Suprapubic skin (tissue), 2 donors: ENCODE measurements around the gene ADCY5.

Source experiments
- EP300 ChIP-seq: sonication (generic); formaldehyde crosslinking; IDR thresholded peaks from one replicate; pipeline ENCODE4 v1.6.1; 2017; ENCODE audit warnings: antibody characterized with exemption
- POLR2A ChIP-seq, 2 donors: fragments of 450-650 bp; IDR thresholded peaks; one replicate each; pipeline ENCODE4 v1.6.1; 2017; ENCODE audit warnings: antibody characterized with exemption in 2 of 2, mild to moderate bottlenecking in 2 of 2, moderate library complexity in 2 of 2

DNA sequence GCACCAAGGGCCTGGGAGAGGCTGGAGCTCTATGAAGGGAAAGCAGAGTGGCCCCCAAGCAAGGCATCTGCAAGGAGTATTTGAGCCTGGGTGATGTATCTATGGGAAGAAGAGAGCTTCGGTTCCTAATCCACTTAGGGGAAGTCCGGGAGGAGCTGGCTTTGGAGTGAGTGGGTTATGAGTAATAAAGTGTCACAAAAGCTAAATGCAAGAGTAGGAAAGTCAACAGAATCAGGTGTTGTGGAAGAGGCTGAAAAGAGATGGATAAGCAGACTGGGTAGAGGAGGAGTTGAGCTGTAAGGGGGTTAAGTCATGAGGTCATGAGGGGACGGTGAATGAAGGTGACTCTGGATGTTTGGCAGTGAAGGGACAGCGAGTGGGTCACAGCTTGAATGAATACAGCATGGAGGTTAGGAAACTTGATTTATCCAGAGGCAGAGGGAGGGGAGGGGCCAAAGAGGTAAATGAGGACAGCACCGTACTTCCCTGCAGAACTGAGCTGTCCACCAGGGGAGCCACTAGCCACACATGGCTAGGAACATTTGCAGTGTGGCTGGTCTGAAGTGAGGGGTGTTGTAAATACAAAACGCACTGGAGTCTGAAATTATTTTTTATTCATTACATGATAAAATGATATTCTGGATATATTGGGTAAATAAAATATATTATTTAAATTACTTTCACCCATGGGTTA is 83.3 kb downstream of the ADCY5 start:
- no peak for TF ChIP-seq EP300
- TF ChIP-seq POLR2A (IDR thresholded peaks at IDR 0.05) = no peak
